Colon (tissue), 2 donors: ENCODE results near the gene PLEKHH3.
"Not testable (repeated sequence)": the region's sequence is repeated elsewhere in the genome, so short reads cannot be mapped to it uniquely, and the experiment has no call there.

Source experiments
- FAIRE-seq: peaks from 2 replicates; lab custom pipeline; 2012; peaks lifted over from hg19 to GRCh38; lab: Jason Lieb, UNC
- donor health status: control.
- donor health status: control.

The PLEKHH3 gene

GRCh38 chr17:42670789-42671657 is 5.8 kb downstream of the PLEKHH3 start:
- no peak for FAIRE-seq

DNA sequence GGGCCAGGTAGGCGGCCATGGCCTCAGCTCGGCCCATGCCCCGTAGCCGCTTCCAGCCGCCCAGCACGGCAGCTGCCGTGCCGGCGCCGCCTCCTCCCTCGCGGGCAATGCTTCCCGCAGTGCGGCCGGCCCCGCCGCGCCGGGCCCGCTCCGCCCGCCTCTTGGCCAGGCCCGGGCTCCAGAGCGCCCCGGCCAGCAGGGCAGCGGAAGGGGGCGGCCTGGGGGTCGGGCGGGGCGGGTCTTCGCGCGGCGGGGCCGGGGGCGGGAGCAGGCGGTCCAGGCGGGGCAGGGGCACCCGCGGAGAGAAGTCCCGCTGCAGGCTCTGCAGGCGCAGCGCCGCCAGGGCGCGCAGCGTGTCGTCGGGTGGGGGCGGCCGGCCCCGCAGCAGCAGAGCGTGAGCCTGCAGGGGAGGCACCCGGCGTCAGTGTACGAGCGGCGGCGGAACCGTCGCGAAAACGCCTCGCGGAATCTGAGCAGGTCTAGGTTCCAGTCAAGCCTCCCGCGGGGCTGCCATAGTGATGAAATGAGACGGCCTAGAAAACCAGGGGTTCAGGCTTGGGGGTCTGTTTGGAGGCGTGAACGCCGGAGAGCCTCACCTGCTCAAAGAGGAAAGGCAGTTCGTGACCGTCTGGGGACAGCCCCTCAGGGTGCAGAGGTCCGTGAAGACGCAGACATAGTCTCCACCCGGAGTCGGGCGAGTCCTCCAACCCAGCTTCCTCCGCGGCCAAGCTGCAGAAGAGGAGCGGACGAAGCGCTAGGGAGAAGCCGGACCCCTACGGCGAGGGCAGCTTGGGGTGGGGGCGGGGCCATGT is 6.6 kb downstream of the PLEKHH3 start:
- FAIRE-seq = no peak

DNA sequence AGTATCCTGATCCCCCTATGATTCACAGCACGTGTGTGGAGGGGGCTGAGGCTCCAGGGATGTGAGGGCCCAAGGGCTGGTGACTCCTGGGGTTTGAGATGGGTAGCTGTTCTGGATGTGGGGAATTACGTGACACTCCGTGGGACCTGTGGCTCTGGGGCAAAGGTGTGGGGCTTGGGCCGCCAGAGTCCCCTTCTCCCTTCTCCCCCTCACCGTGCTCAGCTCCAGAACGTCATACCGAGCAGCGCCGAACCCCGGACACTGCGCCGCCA is 7.2 kb downstream of the PLEKHH3 start:
- FAIRE-seq = no peak

DNA sequence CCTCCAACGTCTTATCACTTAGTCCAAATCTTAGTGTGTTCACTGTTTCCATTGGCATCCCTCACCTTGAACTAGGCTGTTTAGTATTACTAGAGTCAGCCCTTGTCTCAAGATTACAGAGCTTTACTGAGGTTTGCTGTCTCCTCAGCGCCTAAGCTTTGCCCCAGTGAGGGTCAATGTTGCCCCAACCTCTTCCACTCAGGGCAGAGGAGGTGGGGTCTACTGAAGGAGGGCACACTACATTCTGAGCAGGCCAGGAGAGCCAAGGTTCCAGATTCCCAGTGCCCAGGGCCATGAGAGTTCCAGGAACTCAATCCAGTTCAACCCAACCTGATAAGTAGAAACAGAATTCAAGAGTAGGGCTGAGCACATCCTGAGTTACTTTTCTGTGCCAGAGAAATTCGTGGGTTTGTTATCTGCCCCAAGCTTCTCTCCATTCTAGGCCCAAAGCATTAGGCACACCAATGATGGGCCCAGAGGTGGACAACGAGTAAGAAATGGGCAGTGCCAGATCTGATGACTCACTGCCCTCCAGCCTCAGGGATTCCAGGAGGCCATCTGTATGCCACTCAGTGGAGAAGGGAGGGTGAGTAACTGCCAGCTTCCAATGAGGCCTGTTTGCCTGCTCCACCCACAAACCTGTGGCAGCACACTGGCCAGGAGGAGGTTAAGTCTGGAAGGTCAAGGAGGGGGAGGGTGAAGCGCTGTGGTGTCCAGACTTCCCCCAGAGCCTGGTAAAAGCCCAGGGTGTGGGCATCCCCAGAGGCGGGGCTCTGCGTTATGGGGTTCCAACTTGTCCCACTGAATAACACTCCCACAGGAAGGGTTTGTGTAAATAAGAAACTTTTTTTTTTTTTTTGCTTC is 9.5 kb downstream of the PLEKHH3 start:
- FAIRE-seq = no peak

- not testable (repeated sequence) for FAIRE-seq
Observed at GRCh38 chr17:42666126-42666525, 10.7 kb downstream of the PLEKHH3 start.

GRCh38 chr17:42665581-42666001 is 11.2 kb downstream of the PLEKHH3 start:
- FAIRE-seq = no peak

DNA sequence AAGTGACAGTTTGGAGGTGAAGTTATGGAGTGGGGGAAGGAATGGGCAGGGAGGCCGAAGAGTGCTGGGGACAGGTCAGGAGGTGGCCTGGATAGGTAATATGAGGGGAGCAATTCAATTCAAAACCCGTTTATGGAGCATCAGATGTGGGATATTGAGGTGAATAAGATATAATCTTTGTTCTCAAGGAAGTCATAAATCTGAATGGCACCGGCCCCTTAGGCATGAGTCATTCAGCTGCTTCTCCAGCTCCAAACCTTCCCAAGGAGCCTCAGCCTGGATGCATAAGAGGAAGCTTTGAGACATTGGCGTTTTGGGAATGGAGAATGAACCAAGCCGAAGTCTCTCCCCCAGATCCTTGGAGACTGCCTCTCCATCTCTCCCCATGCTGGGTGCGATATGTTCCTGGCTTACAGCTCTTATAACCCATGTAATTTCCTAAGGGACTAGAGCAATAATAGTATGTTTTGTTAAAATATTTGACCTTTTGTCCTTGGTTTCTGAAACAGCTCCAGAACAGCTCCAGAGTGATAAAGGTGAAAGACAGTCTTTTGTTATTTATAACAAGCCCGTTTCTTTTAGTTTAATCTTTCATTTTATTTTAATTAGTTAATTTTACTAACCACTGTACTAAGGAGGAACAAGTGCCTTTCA is 16.0 kb downstream of the PLEKHH3 start:
- no peak for FAIRE-seq

- FAIRE-seq = not testable (repeated sequence)
Observed at GRCh38 chr17:42659932-42660274, 16.9 kb downstream of the PLEKHH3 start.

- FAIRE-seq = no peak
Observed at GRCh38 chr17:42659079-42659931, 17.5 kb downstream of the PLEKHH3 start, which contains the start of gene TUBG2. Gene TUBG2 (plus strand): TSS chr17:42659284. CDS start chr17:42659504, 220 bp downstream.

- no peak for FAIRE-seq
Observed at GRCh38 chr17:42657824-42658588, 18.8 kb downstream of the PLEKHH3 start.

DNA sequence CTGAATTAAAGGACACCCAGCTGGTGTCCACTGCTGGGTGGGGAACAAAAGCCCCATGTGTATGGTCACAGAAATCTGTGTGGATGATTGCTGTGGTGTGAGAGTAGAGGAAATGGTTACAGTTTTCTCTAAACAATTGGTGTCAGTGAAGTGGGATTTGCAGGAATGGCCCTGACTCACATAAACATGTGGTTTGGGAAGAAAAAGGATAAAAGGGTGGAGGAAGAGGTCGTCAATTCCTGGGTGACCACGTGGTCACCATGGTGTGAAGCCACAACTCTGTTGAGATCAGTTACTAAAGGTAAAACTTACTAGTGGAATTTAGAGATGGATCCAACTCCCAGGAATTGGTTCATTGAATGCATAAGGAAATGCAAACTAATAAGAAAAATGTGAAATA is 21.3 kb downstream of the PLEKHH3 start:
- no peak for FAIRE-seq

GRCh38 chr17:42653179-42654124 is 23.3 kb downstream of the PLEKHH3 start:
- no peak for FAIRE-seq

- FAIRE-seq = no peak
Observed at GRCh38 chr17:42651392-42651791, 25.4 kb downstream of the PLEKHH3 start.

DNA sequence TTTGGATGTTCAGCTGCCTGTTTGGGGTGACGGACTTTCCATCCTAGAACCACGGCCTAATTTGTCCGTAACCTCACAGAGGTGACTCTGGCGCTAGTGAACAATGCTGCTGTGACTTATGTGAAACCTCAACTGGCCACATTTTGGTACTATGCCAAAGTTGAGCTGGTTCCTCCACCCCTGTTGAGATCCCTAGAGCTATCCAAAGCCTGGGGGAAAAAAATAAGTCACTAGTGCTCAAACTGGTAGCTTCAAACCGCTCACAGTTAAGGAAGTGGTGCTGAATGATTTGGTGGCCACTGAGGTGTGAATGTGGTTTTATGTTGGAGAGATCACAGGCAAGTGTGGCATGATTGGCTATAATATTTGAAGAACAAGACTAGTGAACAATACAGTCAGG is 29.0 kb downstream of the PLEKHH3 start:
- FAIRE-seq = no peak

DNA sequence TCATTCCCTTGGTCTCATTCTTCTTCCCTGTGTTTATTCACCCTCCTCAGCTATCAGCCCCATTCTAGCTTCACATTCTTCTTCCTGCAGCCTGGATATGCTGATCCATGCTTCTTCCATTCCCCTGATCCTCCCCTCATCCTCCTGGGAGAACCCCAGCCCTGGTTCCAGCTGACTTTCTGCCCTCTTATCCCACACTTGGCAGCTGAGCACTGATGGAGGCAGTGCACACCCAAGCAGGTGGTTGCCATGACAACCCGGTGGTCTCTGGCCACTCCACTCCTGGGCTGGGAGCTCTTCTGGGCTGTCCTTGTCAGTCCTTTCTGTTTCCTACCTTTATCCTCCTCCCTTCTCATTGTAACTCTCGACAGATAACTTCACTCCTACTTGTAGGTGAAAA is 34.5 kb downstream of the PLEKHH3 start:
- FAIRE-seq = no peak

- no peak for FAIRE-seq
Observed at GRCh38 chr17:42640121-42640520, 36.7 kb downstream of the PLEKHH3 start.

- FAIRE-seq = no peak
Observed at GRCh38 chr17:42639525-42640113, 37.2 kb downstream of the PLEKHH3 start.

DNA sequence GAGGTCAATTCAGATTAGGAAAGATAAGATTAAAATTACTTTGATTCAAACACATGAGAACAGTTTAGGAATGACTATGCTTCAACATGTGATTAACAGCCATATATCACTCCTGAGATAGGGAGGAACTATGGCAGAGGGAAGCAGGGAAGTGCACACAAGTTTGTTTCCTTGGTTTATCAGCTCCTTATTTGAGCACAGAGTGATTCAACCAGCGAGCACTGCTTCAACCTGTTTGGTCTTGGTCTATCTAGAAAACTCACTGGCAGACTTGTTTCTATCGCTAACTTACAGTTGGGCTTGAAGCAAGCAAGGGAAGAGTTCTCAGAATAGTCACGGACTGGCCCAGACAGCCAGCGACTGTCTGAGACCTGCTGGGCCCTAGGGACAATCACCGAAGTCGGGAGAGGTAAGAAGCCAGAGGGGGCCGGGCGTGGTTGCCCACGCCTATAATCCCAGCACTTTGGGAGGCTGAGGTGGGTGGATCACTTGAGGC is 43.8 kb downstream of the PLEKHH3 start:
- FAIRE-seq = no peak
